WTC11 (cell line): ENCODE data around the gene MEA1. TPM values are rescaled to one million over a fixed set of nuclear protein-coding genes. Genes with fewer than 3 reads are reported as not detected.

Experiments used
- ATAC-seq: fragments of 200-7000 bp; cut with Tn5 transposase; 2 replicates; pipeline ENCODE4 v1.10.0; 2021; ENCODE audit warnings: mild to moderate bottlenecking, moderate library complexity
- CTCF ChIA-PET: fragments of 300-600 bp; sonication (Branson Sonifier 250); formaldehyde crosslinking; loops from one replicate; lab custom pipeline; 2021; ENCODE audit warnings: antibody characterized with exemption; lab: Charles Lee
- POLR2A ChIA-PET: fragments of 350-600 bp; sonication (Branson Sonifier 250); formaldehyde crosslinking; loops from one replicate; lab custom pipeline; 2021; ENCODE audit warnings: antibody characterized with exemption; lab: Charles Lee
- DNase-seq: peaks from one replicate; pipeline ENCODE4 v3.0.0; 2021; ENCODE audit warnings: low spot score
- H3K27ac Mint-ChIP-seq: 2 replicates; pipeline ENCODE4 v1.8.0; 2021; ENCODE audit warnings: mixed read lengths
- H3K27me3 Mint-ChIP-seq: 2 replicates; pipeline ENCODE4 v1.8.0; 2021; ENCODE audit warnings: low read depth, mild to moderate bottlenecking, moderate library complexity, mixed read lengths
- H3K36me3 Mint-ChIP-seq: 2 replicates; pipeline ENCODE4 v1.8.0; 2021; ENCODE audit warnings: mixed read lengths
- H3K4me1 Mint-ChIP-seq: 2 replicates; pipeline ENCODE4 v1.8.0; 2022; ENCODE audit warnings: mixed read lengths
- H3K4me3 Mint-ChIP-seq: 2 replicates; pipeline ENCODE4 v1.8.0; 2021; ENCODE audit warnings: mild to moderate bottlenecking, moderate library complexity, mixed read lengths
- H3K9me3 Mint-ChIP-seq: 2 replicates; pipeline ENCODE4 v1.8.0; 2021; ENCODE audit warnings: mixed read lengths
- CTCF ChIP-seq: fragments of 200-600 bp; IDR thresholded peaks from 2 replicates; pipeline ENCODE4 v1.8.0; 2022; ENCODE audit warnings: antibody characterized with exemption
- E2F4 ChIP-seq: sonication (generic); formaldehyde crosslinking; IDR thresholded peaks from 2 replicates; pipeline ENCODE4 v1.8.1; 2022; ENCODE audit warnings: low read depth, mild to moderate bottlenecking, moderate library complexity, missing genetic modification reagents, borderline replicate concordance
- EMX1 ChIP-seq: fragments of 250-450 bp; sonication (Bioruptor Pico); IDR thresholded peaks from 2 replicates; pipeline ENCODE4 v1.8.0; 2021; ENCODE audit warnings: mild to moderate bottlenecking
- ERG ChIP-seq: fragments of 250-450 bp; sonication (Bioruptor Pico); IDR thresholded peaks from 2 replicates; pipeline ENCODE4 v1.8.0; 2021; ENCODE audit warnings: mild to moderate bottlenecking
- GTF2I ChIP-seq: fragments of 250-450 bp; sonication (Bioruptor Pico); conservative IDR thresholded peaks from 2 replicates; pipeline ENCODE4 v1.4.0; 2021; ENCODE audit warnings: mild to moderate bottlenecking
- HMGA2 ChIP-seq: fragments of 250-450 bp; sonication (Bioruptor Pico); IDR thresholded peaks from 2 replicates; pipeline ENCODE4 v1.4.0; 2021; ENCODE audit warnings: mild to moderate bottlenecking, moderate library complexity
- JAZF1 ChIP-seq: fragments of 250-450 bp; sonication (Bioruptor Pico); IDR thresholded peaks from 2 replicates; pipeline ENCODE4 v1.9.0; 2021; ENCODE audit warnings: moderate library complexity, mild to moderate bottlenecking, inconsistent platforms
- MYBL2 ChIP-seq: sonication (generic); formaldehyde crosslinking; IDR thresholded peaks from 2 replicates; pipeline ENCODE4 v1.8.1; 2023; ENCODE audit warnings: mild to moderate bottlenecking, moderate library complexity, missing genetic modification reagents
- NFATC4 ChIP-seq: fragments of 250-450 bp; sonication (Bioruptor Pico); IDR thresholded peaks from 2 replicates; pipeline ENCODE4 v1.9.0; 2021; ENCODE audit warnings: mild to moderate bottlenecking
- NFE2L1 ChIP-seq: sonication (generic); formaldehyde crosslinking; IDR thresholded peaks from 2 replicates; pipeline ENCODE4 v1.8.1; 2023; ENCODE audit warnings: missing genetic modification reagents
- NFYB ChIP-seq: sonication (generic); formaldehyde crosslinking; conservative IDR thresholded peaks from 2 replicates; pipeline ENCODE4 v1.8.0; 2022; ENCODE audit warnings: low read depth, missing genetic modification reagents
- NR3C1 ChIP-seq: sonication (generic); formaldehyde crosslinking; conservative IDR thresholded peaks from 2 replicates; pipeline ENCODE4 v1.8.1; 2023; ENCODE audit warnings: low read depth, mild to moderate bottlenecking, missing genetic modification reagents
- SMAD3 ChIP-seq: sonication (generic); formaldehyde crosslinking; IDR thresholded peaks from 2 replicates; pipeline ENCODE4 v1.8.0; 2022; ENCODE audit warnings: missing genetic modification reagents, mild to moderate bottlenecking, borderline replicate concordance
- SP1 ChIP-seq: sonication (generic); formaldehyde crosslinking; conservative IDR thresholded peaks from 2 replicates; pipeline ENCODE4 v1.8.1; 2022; ENCODE audit warnings: missing genetic modification reagents
- TEAD1 ChIP-seq: sonication (generic); formaldehyde crosslinking; IDR thresholded peaks from 2 replicates; pipeline ENCODE4 v1.8.0; 2022; ENCODE audit warnings: mild to moderate bottlenecking, missing genetic modification reagents
- ZBTB21 ChIP-seq: sonication (generic); formaldehyde crosslinking; IDR thresholded peaks from 2 replicates; pipeline ENCODE4 v1.8.1; 2023; ENCODE audit warnings: mild to moderate bottlenecking, missing genetic modification reagents, borderline replicate concordance
- ZNF121 ChIP-seq: sonication (generic); formaldehyde crosslinking; IDR thresholded peaks from 2 replicates; pipeline ENCODE4 v1.8.0; 2023; ENCODE audit warnings: missing genetic modification reagents
- ZNF263 ChIP-seq: sonication (generic); formaldehyde crosslinking; IDR thresholded peaks from 2 replicates; pipeline ENCODE4 v1.8.1; 2022; ENCODE audit warnings: low read depth, mild to moderate bottlenecking, moderate library complexity, missing genetic modification reagents
- ZNF671 ChIP-seq: fragments of 250-450 bp; sonication (Bioruptor Pico); IDR thresholded peaks from 2 replicates; pipeline ENCODE4 v1.8.0; 2021; ENCODE audit warnings: mild to moderate bottlenecking
- total RNA-seq: library from RNA; stranded (reverse); gene quantifications from 3 replicates; pipeline ENCODE4 v1.2.3, GENCODE V29; 2021
- TF ChIP-seq, protein P1 (sequence below): fragments of 250-450 bp; sonication (Bioruptor Pico); IDR thresholded peaks from 2 replicates; pipeline ENCODE4 v1.9.0; 2021; ENCODE audit warnings: mild to moderate bottlenecking
- TF ChIP-seq, protein P2 (sequence below): sonication (generic); formaldehyde crosslinking; IDR thresholded peaks from 2 replicates; pipeline ENCODE4 v1.8.0; 2022; ENCODE audit warnings: mild to moderate bottlenecking, missing genetic modification reagents

Gene MEA1
- total RNA-seq, 1 experiment from 2014 or later, result 85.0 TPM

- TF ChIP-seq EMX1 (CRISPR knock-in tag), result no peak
- TF ChIP-seq, all 79 proteins: peak for 0
Measured at GRCh38 chr6:42989923-42990322, 23.8 kb downstream of the MEA1 start (continued).

DNA sequence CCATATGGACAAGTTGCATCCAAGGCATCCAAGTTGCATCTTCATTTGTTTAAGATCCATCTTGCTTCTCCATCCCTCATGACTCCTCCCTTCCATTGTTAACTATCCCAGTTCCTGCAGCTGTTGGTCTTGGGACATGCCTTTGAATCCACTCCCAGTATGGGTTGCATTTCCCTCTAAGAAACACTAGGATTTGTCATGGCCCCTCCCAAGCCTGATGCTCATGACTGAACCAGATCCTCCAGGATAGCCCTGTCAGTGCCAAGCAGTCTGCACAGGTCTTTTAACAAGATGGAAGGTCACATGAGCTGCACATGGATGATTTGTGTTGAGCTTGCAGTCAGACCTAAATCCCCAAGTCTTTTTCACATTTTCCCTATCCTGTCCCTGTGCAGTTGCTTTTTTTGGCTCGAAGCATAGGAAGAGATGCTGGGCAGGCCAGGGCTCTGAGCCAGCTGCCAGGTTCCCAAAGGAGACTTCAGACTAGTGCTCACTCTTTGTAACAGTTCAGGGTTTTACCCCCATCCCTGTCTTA lies 25.2 kb downstream of the MEA1 start:
- H3K27me3 Mint-ChIP-seq, result no peaks in the 10 kb centered on the region
- TF ChIP-seq HMGA2 (no peak), MYBL2 (no peak), ZNF121 (CRISPR knock-in tag) (no peak), NFE2L1 (no peak), TEAD1 (CRISPR knock-in tag) (no peak), CTCF (no peak), ZBTB21 (CRISPR knock-in tag) (no peak), ZNF263 (CRISPR knock-in tag) (no peak), JAZF1 (CRISPR knock-in tag) (no peak), ZNF671 (CRISPR knock-in tag) (no peak), E2F4 (CRISPR knock-in tag) (no peak), SP1 (no peak), GTF2I (CRISPR knock-in tag) (no peak), NFATC4 (CRISPR knock-in tag) (no peak), ERG (CRISPR knock-in tag) (no peak), SMAD3 (CRISPR knock-in tag) (no peak), NR3C1 (CRISPR knock-in tag) (no peak), NFYB (no peak)
- TF ChIP-seq, protein P1, sequence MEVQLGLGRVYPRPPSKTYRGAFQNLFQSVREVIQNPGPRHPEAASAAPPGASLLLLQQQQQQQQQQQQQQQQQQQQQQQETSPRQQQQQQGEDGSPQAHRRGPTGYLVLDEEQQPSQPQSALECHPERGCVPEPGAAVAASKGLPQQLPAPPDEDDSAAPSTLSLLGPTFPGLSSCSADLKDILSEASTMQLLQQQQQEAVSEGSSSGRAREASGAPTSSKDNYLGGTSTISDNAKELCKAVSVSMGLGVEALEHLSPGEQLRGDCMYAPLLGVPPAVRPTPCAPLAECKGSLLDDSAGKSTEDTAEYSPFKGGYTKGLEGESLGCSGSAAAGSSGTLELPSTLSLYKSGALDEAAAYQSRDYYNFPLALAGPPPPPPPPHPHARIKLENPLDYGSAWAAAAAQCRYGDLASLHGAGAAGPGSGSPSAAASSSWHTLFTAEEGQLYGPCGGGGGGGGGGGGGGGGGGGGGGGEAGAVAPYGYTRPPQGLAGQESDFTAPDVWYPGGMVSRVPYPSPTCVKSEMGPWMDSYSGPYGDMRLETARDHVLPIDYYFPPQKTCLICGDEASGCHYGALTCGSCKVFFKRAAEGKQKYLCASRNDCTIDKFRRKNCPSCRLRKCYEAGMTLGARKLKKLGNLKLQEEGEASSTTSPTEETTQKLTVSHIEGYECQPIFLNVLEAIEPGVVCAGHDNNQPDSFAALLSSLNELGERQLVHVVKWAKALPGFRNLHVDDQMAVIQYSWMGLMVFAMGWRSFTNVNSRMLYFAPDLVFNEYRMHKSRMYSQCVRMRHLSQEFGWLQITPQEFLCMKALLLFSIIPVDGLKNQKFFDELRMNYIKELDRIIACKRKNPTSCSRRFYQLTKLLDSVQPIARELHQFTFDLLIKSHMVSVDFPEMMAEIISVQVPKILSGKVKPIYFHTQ (CRISPR knock-in tag), result no peak
- TF ChIP-seq, protein P2, sequence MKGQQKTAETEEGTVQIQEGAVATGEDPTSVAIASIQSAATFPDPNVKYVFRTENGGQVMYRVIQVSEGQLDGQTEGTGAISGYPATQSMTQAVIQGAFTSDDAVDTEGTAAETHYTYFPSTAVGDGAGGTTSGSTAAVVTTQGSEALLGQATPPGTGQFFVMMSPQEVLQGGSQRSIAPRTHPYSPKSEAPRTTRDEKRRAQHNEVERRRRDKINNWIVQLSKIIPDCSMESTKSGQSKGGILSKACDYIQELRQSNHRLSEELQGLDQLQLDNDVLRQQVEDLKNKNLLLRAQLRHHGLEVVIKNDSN (CRISPR knock-in tag), result no peak
- ChIA-PET POLR2A (interaction anchor here (1.0 kb wide), 1 partner anchor 59 kb away, joined by 3 read pairs; the partner anchor contains the start of gene CNPY3), CTCF (no interaction called here)
- H3K4me3 Mint-ChIP-seq, result no peak overlapping the region
- ATAC-seq (no peak), DNase-seq (no peak)
- H3K27ac Mint-ChIP-seq, result no peak overlapping the region
- no peaks in the 10 kb centered on the region for H3K9me3 Mint-ChIP-seq
- H3K36me3 Mint-ChIP-seq, result peaks cover 20% of the 10 kb centered on the region
- peaks cover 19% of the 10 kb centered on the region for H3K4me1 Mint-ChIP-seq
